ENCODE results near the gene ARPC1A. TPM values are rescaled to one million over a fixed set of nuclear protein-coding genes. Genes with fewer than 3 reads are reported as not detected.
"Not testable (repeated sequence)": the region's sequence is repeated elsewhere in the genome, so short reads cannot be mapped to it uniquely, and the experiment has no call there.

The ARPC1A gene
- total RNA-seq, 1 donor from 2014 or later: 127 TPM

- DNase-seq (ENCODE audit: low spot score): no peak
These were observed 44.2 kb downstream of the ARPC1A start for GRCh38 chr7:99369767-99370391.

GRCh38 chr7:99371376-99371920 lies 45.8 kb downstream of the ARPC1A start:
- no peak for DNase-seq (ENCODE audit: low spot score)

- DNase-seq (ENCODE audit: low spot score): no peak
These were observed 46.8 kb downstream of the ARPC1A start for GRCh38 chr7:99372275-99373090.

GRCh38 chr7:99373091-99374066 lies 47.7 kb downstream of the ARPC1A start:
- DNase-seq (ENCODE audit: low spot score): no peak

- peak; percentile 81 for DNase-seq (ENCODE audit: low spot score)
These were observed 48.7 kb downstream of the ARPC1A start, which contains the start of gene ARPC1B for GRCh38 chr7:99374111-99375064. Gene ARPC1B (plus strand): TSS chr7:99374730. CDS start chr7:99385715, 10,985 bp downstream.

GRCh38 chr7:99375070-99375807 lies 49.5 kb downstream of the ARPC1A start:
- DNase-seq (ENCODE audit: low spot score): peak; percentile 75

- peak; percentile 70 for DNase-seq (ENCODE audit: low spot score)
These were observed 53.4 kb downstream of the ARPC1A start for GRCh38 chr7:99379043-99379577.

- DNase-seq (ENCODE audit: low spot score): not testable (repeated sequence)
These were observed 54.0 kb downstream of the ARPC1A start for GRCh38 chr7:99379693-99380031.

GRCh38 chr7:99380032-99380822 lies 54.5 kb downstream of the ARPC1A start:
- no peak for DNase-seq (ENCODE audit: low spot score)

GRCh38 chr7:99380823-99381663 lies 55.3 kb downstream of the ARPC1A start:
- no peak for DNase-seq (ENCODE audit: low spot score)

- no peak for DNase-seq (ENCODE audit: low spot score)
These were observed 56.0 kb downstream of the ARPC1A start for GRCh38 chr7:99381664-99382075.

- DNase-seq (ENCODE audit: low spot score): no peak
These were observed 57.5 kb downstream of the ARPC1A start for GRCh38 chr7:99383203-99383602.

- DNase-seq (ENCODE audit: low spot score): no peak
These were observed 58.2 kb downstream of the ARPC1A start for GRCh38 chr7:99383791-99384370.

- no peak for DNase-seq (ENCODE audit: low spot score)
These were observed 58.8 kb downstream of the ARPC1A start for GRCh38 chr7:99384523-99384922.

GRCh38 chr7:99385564-99385963 lies 59.9 kb downstream of the ARPC1A start:
- no peak for DNase-seq (ENCODE audit: low spot score)

GRCh38 chr7:99386584-99387238 lies 61.0 kb downstream of the ARPC1A start:
- no peak for DNase-seq (ENCODE audit: low spot score)

GRCh38 chr7:99387239-99387635 lies 61.5 kb downstream of the ARPC1A start:
- not testable (repeated sequence) for DNase-seq (ENCODE audit: low spot score)

Measured in ureter (tissue), 1 donor.